Fibroblast of lung (primary cell): ENCODE data around the gene TSSK6.

ENCODE experiments used
- EZH2 ChIP-seq: IDR thresholded peaks from 2 replicates; pipeline ENCODE4 v1.5.1; 2012; ENCODE audit warnings: low read length, control low read depth, mild to moderate bottlenecking; ENCODE audit errors: missing control alignments
- TF ChIP-seq, protein P1 (sequence below), 2 donors: IDR thresholded peaks in 1 of 2; conservative IDR thresholded peaks in 1 of 2; 1 replicate in 1 of 2; 2 replicates in 1 of 2; pipeline ENCODE4 v1.5.1; 2011 to 2012; ENCODE audit warnings: low read length in 2 of 2, control low read depth in 1 of 2, inconsistent platforms in 1 of 2, low read depth in 1 of 2, mild to moderate bottlenecking in 1 of 2

DNA sequence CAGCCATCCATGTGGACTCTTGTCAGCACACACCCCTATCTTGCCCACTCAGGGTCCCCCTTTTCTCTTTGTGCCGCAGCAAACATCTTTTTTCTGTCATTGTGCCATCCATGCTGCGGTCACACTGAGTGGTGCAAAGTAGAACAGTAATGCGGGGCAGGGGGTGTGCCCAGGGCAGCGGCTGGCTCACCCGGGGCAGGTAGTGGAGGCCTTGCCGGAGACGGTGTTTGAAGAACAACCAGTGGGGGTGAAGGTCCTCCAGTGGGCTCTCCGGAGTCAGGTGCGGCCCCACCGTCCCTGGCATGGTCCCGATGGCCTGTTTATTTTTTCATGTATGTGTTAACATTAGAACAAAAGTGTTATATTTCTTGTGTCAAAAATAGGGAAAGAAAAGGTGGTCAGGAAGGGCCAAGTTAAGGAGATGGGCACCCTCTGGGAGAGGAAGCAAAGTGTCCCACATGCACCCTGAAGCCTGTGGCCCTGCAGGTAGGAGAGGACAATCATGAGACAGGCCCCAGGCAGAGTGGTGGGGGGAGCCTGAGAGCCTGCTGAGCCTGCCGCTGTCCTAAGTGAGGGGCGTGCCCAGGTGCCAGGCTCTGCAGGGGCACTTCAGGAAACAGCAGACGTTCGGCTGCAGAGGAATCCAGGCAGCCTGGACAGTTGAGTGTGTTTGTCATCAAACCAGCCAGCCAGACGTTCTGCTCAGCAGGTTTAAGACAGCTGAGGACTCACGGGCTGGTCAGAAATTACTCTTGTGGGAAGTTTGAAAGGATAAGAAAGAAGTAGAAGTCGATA, 12.3 kb downstream of the TSSK6 start:
- TF ChIP-seq, protein P1, sequence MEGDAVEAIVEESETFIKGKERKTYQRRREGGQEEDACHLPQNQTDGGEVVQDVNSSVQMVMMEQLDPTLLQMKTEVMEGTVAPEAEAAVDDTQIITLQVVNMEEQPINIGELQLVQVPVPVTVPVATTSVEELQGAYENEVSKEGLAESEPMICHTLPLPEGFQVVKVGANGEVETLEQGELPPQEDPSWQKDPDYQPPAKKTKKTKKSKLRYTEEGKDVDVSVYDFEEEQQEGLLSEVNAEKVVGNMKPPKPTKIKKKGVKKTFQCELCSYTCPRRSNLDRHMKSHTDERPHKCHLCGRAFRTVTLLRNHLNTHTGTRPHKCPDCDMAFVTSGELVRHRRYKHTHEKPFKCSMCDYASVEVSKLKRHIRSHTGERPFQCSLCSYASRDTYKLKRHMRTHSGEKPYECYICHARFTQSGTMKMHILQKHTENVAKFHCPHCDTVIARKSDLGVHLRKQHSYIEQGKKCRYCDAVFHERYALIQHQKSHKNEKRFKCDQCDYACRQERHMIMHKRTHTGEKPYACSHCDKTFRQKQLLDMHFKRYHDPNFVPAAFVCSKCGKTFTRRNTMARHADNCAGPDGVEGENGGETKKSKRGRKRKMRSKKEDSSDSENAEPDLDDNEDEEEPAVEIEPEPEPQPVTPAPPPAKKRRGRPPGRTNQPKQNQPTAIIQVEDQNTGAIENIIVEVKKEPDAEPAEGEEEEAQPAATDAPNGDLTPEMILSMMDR (conservative IDR thresholded peaks at IDR 0.05 in 1 of 2, IDR thresholded peaks at IDR 0.05 in 1 of 2; ENCODE audit: low read depth in 1 of 2, low read length in 2 of 2): no peak
- TF ChIP-seq EZH2: no peak
